ENCODE data around the gene HECTD1.
"Not testable (repeated sequence)": the region's sequence is repeated elsewhere in the genome, so short reads cannot be mapped to it uniquely, and the experiment has no call there.

The HECTD1 gene

DNA sequence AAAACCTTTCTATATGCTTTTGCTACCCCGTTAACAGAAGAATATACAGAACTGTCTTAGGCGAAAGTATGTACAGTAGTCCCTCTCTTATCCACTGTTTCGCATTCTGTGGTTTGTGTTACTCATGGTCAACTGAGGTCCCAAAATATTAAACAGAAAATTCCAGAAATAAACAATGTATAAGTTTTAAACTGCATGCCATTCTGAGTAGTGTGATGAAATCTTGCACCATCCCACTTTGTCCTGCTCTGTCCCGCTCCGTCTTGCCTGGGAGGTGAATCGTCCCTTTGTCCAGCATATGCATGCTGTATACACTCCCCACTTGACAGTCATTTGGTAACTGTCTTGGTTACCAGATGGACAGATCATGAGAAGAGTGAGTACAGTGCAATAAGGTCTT lies 111.3 kb downstream of the HECTD1 start:
- no peak for DNase-seq (ENCODE audit: low read depth in 2 of 3, low spot score in 2 of 3)

DNA sequence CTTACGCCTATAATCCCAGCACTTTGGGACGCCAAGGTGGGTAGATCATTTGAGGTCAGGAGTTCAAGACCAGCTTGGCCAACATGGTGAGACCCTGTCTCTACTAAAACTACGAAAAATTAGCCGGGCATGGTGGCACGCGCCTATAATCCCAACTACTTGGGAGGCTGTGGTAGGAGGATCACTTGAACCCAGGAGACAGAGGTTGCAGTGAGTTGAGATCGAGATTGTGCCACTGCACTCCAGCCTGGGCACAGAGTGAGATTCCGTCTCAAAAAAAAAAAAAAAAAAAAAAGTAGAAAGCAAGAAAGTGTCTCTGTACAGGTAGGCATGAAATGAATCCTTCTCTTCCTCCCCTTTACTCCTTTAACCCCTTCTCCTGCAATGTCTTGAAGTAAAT lies 111.8 kb downstream of the HECTD1 start:
- not testable (repeated sequence) for DNase-seq (ENCODE audit: low read depth in 2 of 3, low spot score in 2 of 3)

DNA sequence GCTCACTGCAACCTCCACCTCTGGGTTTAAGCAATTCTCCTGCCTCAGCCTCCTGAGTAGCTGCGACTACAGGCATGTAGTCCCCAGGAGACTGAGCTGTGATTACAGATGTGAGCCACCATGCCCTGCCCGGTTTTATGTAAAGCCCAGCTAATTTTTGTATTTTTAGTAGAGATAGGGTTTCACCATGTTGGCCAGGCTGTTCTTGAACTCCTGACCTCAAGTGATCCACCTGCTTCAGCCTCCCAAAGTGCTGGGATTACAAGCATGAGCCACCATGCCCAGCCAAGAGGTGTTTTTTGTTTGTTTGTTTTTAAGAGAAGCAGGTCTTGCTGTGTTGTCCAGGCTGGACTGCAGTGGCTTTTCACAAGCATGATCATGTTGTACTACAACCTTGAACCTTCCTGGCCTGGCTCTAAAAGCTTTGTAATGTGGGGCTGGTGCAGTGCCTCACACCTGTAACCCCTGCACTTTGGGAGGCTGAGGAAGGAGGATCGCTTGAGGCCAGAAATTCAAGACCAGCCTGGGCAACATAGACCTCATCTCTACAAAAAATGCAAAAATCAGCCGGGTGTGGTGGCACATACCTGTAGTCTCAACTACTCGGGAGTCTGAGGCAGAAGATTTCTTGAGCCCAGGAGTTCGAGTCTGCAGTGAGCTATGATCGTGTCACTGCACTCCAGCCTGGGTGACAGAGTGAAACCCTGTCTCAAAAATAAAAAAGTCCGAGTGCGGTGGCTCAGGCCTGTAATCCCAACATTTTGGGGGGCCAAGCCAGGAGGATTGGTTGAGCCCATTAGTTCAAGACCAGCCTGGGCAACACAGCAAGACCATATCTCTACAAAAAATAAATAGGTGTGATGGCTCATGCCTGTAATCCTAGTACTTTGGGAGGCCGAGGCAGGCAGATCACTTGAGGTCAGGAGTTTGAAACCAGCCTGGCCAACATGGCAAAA lies 113.4 kb downstream of the HECTD1 start:
- DNase-seq (ENCODE audit: low read depth in 2 of 3, low spot score in 2 of 3), result not testable (repeated sequence)

DNA sequence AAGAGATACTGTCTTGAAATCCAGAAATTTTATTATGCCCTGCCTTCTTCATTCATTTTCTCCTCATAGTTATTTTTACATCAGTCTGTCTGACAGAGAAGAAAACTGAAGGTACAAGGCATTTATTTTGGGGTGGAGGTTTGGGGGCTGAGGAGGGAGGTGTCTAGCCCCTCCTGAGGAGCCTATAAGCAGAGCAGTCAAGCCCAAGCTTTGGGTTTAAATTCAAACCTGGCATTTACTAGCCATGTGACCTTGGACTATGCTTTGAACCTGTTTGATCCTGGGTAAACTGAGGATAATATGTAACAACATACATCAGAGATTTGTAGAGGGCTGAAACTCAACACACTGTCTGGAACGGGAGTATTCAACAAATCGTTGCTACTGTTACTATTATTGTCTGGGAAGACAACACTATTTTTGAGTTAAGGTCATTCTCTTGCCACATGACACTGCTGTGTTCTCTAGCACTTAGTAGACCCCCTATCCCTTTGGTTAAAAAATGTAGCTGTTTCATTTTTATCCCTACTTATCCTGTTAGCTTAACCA lies 115.4 kb downstream of the HECTD1 start:
- no peak for DNase-seq (ENCODE audit: low read depth in 2 of 3, low spot score in 2 of 3)

DNA sequence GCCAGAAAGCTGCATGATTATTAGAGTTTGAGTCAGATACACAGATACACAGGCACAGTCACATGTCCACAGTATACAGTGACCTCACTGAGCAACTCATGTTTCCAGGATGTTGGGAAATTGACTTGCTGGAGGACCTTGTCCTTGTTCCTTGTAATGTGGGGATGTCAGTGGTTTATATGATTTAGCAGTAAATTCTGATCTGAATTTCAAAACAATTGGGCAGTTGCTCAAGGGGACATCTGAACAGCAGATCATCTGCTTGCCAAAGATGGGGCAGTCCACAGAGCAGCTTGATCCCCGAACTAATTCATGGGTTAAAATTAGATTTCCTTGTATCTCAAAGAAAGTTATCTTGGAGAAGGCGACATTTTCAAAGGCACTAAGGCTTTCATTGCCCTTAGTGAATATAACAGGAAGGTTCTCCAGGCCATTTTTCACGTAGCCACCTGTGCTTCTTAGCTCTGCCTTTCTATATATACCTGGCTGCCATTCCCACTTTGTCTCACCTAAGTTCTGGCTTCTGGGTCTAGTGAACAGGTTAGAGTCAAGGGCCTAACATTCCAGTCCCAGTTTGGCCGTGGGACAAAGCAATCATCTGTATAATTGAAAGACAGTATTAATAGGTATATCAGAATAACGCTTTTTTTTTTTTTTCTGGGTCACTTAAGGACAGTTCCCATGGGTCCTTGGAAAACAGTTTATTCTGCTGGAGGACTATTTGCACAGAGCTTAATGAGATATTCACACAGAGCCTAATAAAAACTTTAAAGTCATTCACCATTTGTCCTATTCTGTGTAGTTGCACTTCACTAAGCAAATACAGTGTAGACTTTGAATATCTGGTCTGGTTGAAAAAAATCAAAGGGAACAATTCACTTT lies 116.5 kb downstream of the HECTD1 start:
- DNase-seq (ENCODE audit: low read depth in 2 of 3, low spot score in 2 of 3), result no peak

DNA sequence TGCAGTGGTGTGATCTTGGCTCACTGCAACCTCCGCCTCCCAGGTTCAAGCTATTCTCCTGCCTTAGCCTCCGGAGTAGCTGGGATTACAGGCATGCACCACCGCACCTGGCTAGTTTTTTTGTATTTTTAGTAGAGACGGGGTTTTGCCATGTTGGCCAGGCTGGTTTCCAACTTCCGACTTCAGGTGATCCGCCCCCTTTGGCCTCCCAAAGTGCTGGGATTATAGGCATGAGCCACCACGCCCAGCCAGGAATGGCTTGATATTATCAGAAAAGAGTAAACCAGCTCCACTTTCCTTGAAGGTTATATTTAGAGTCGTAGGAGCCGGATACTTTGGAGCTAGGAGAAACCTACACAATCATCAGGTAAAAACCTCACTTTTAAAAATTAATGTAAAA lies 121.1 kb downstream of the HECTD1 start:
- not testable (repeated sequence) for DNase-seq (ENCODE audit: low read depth in 2 of 3, low spot score in 2 of 3)

DNA sequence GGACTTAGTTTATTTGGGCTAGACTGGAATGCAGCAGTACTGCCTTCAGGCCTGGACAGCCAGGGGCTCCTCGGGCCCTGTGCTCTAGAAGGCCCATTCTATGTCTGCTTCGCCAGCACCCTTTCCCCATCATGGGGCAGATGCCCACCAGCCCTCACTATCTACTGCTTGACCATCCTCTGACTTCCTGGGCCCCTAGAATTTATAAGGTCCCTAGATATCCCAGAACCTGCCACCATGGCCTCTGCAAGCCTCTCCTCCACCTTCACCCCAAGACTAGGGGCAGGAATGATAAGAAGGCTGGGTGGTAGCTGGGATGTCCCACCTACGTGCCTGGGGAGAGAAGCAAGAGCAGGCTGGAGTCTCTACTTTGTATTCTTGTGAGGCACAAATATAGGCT lies 122.6 kb downstream of the HECTD1 start:
- no peak for DNase-seq (ENCODE audit: low read depth in 2 of 3, low spot score in 2 of 3)

DNA sequence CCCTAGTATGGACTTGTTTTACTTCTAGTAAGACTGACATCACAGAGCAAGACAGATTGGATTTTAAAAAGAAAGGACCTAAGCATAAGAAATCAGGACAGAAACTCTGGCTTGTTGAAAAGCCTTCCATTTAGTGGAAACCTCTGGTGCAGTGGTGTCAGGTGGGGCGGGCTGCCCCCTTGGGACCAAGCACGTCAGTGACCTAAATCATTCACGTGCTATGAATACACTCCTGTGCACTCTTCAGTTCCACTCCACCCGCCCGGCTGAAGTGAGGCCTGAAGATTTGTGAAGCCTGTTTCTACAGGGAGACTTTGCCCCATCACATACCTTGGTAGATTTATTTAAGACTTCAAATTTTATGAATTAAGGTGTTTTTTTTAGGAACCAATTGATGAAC lies 123.2 kb downstream of the HECTD1 start:
- no peak for DNase-seq (ENCODE audit: low read depth in 2 of 3, low spot score in 2 of 3)

DNA sequence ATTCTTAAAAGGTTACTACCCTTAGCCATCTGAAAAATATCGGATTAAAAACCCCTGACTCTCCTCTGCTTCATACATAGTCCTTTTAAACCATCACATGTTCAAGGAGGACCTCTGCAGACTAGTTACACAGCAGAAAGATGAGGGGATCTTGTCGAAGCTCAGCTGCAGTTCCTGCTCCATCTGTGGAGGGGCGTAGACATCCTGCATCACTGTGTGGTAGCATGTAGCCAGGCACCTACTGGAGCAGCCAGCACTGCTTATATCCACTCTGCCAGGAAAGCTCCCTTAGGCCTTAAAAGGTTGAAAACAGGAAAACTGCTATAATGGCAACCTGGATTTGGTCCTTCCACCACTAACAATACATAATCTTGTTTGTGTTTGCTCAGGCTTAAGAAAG lies 123.8 kb downstream of the HECTD1 start:
- no peak for DNase-seq (ENCODE audit: low read depth in 2 of 3, low spot score in 2 of 3)

DNA sequence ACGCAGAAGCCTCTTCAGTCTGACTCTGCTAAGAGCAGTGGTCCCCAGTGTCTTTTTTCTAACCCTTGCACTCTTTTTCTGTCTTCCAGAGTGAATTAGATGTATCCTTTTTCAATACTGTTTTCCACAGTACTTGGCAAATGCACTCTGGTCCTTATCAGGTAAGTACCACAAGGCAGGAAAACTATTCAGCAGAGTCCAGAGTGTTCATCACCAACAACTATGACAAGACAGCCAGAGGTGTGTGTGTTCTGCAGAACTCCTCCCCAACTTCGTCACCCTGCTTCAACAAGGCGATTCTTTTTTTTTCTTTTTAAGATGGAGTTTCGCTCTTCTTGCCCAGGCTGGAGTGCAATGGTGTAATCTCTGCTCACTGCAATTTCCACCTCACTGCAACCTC lies 127.1 kb downstream of the HECTD1 start:
- DNase-seq (ENCODE audit: low read depth in 2 of 3, low spot score in 2 of 3), result no peak

DNA sequence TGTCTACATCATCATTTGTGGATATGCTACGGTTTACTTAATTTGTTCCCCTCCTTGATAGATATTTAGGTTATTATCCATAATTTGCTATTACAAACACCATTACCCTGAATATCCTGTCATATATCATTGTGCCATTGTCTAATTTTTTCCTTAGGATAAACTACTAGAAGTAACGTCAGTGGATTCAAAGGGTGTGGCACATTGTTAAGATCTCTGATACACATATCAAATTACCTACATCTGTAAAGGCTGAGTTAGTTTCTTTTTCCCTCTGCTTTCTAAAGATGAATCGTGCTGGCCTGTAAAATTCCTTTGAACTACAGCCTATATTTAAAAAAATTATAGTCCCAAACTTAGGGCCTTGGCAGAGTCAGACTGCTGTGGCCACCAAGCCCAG lies 127.5 kb downstream of the HECTD1 start:
- DNase-seq (ENCODE audit: low read depth in 2 of 3, low spot score in 2 of 3), result no peak

DNA sequence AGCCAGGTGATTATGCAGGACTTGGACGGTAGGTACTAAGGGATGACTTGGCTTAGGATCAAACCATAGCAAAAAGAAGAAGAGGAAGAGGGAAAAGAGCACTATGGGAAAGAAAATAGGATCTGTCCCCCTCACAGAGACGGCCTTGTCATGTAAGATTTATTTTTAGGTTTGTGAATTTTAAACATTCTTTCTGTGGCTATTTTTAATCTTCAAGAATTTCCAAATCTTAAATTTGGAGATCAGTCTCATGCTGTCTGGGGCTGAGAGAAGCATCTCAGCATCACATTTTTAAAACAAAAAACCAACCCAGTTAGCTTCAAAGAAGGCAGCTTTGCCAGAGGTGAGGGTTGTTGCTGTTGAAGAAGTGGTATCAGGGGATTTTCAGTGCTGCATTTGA lies 128.8 kb downstream of the HECTD1 start:
- no peak for DNase-seq (ENCODE audit: low read depth in 2 of 3, low spot score in 2 of 3)

DNA sequence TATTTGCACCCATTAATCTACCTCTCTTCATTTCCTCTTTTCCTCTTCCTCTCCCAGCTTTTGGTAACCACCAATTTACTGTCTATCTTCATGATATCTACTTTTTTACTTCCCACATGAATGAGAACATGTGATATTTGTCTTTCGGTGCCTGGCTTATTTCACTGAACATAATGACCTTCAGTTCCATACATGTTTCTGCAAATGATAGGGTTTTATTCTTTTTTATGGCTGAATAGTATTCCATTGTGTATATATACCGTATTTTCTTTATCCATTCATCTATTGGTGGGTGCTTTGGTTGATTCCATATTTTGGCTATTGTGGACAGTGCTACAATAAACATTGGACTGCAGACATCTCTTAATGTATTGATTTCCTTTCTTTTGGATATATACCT lies 132.4 kb downstream of the HECTD1 start:
- no peak for DNase-seq (ENCODE audit: low read depth in 2 of 3, low spot score in 2 of 3)

DNA sequence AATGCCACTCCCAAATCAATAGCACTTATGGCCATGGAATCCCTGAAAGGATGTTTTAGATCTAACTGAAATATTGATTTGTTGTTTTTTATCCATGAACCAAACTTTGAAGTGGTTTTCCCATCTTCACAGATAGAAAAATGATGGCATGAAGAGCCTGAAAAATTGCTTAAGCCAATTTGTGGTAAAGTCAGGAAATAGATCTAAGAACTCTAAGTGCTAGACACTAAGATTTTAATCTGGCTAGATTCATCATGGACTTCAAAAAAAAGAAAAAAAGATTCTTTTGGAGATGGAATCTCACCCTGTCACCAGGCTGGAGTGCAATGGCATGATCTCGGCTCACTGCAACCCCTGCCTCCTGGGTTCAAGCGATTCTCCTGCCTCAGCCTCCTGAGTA lies 136.4 kb downstream of the HECTD1 start:
- no peak for DNase-seq (ENCODE audit: low read depth in 2 of 3, low spot score in 2 of 3)

DNA sequence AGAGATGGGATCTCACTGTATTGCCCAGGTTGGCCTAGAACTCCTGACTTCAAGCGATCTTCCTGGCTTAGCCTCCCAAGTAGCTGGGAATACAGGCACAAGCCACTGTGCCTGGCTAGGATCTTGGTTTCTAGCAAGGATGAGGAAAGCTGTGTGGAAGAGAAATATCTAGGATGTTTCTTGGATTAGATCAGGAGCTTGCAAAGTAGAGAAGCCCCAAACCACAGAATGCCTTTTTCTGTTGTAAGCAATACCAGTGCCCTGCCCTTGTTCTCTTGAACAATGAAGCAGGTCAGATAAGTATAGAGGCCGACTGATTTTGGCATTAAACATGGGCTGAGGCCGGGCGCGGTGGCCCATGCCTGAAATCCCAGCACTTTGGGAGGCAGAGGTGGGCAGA lies 137.2 kb downstream of the HECTD1 start:
- DNase-seq (ENCODE audit: low read depth in 2 of 3, low spot score in 2 of 3), result no peak

DNA sequence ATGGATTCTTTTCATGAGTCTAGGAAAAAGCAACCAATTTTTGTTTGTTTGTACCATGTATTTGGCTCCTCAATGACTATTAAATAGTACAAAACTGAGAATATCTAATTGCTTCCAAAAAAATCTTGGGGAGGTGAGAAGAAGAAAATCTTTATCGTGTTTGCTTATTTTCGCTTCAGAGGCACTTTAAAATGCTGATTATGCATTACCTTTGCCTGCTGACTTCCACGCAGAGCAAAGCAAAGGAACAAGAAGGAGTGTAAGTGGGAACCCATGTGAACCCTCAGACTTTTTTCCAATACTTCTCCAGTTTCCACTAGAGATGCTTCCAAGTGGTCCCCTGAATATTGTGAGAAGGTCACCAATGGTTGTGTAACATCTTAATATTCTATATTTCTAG lies 138.2 kb downstream of the HECTD1 start:
- DNase-seq (ENCODE audit: low read depth in 2 of 3, low spot score in 2 of 3), result no peak

DNA sequence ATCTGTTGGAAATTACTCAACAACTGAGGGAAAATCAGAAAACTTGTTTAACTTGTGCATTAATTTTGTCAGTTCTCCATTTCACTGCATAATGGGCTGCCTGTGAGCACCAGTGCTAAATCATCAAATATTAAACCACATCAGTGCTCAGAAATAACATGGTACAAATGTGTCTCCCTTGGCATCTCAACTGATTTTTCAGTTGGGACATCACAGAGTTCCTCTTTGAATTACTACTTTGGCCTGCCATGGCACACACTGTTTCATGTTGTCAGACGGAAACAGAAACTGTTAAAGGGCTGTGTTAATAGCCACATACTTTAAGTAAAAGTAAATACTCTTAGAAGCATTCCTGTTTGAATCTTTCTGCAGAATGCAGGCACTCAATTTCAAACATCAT lies 139.4 kb downstream of the HECTD1 start:
- DNase-seq (ENCODE audit: low read depth in 2 of 3, low spot score in 2 of 3), result no peak

DNA sequence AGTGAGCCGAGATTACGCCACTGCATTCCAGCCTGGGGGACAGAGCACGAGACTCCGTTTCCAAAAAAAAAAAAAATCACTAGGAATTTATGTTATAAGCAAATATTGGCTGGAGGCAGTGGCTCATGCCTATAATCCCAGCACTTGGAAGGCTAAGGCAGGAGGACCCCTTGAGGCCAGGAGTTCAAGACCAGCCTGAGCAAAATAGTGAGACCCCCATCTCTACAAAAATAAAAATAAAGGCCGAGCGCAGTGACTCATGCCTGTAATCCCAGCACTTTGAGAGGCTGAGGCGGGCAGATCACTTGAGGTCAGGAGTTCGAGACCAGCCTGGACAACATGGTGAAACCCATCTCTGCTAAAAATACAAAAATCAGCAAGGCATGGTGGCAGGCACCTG lies 144.7 kb downstream of the HECTD1 start:
- not testable (repeated sequence) for DNase-seq (ENCODE audit: low read depth in 2 of 3, low spot score in 2 of 3)

DNA sequence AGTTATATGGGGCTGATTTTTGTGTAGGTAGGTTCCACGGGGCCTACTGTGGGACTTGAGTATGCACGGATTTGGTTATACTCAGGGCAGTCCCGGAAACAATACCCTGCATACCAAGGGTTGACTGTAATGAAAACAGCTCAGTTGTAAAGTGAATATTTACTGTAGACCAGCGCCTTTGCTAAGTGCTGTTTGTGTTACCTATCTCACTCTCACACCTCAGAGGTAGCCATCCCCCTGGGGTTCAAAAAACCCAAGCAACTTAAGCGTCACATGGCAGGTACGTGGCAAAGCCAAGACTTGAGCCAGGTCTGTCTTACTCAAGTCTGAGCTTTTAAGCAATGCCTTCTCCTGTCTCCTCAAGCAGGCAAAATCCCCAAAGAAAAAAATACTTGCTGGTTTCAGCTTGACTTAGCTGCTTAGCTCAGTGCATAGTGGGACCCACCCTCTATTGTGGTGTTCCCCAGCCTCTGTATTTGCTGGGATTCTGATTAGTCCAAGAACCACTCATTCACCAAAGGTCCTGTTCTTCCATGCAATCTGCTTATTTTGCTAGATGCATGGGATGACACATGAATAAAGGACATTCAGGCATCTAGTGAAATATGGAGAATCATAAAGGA lies 147.2 kb downstream of the HECTD1 start:
- DNase-seq (ENCODE audit: low read depth in 2 of 3, low spot score in 2 of 3), result no peak

DNA sequence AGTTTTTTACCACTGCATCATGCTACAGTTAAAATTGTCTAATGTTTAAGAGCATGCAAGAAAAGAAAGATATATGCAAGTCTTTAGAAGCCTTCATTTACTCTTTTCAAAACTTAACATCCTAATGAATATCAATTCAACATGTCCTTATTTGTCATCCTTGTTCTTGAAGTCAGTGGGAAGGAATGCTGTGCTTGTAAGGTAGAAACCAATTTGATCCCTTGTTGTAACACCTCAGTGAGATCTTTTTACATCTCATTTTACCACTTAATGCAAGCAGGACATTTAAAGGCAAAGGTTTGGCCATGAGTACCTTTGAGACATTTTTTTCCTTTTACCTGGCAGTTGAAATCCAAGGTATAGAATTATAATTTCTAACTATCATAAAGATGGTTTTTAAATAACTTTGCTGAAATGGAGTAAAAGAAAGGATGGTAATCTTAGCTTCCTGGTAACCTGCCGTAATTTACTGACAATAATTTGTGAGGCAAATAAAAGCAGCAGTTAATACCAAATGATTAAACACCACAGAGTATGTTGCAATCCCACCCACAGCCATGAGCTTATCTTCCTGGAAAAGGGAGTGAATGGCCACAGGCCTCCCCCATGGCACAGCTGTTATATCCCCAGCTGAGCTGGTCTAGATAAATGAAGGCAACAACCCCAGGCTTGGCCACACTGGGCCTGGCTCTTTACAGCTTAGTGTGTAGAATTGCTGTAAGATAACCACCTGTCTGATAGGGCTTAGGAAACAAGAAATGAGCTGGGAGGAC lies 148.3 kb downstream of the HECTD1 start:
- no peak for DNase-seq (ENCODE audit: low read depth in 2 of 3, low spot score in 2 of 3)
